Urinary bladder (tissue), 4 donors: ENCODE measurements around the gene KRT76. TPM values are rescaled to one million over a fixed set of nuclear protein-coding genes. Genes with fewer than 3 reads are reported as not detected.

Experiments used
- DNase-seq: peaks from one replicate; pipeline ENCODE4 v3.0.0-alpha.2; 2015; ENCODE audit errors: extremely low spot score
- H3K27ac ChIP-seq: one replicate; pipeline ENCODE4 v1.5.1; 2013; ENCODE audit warnings: low read depth, mild to moderate bottlenecking, moderate library complexity
- H3K36me3 ChIP-seq: one replicate; pipeline ENCODE4 v1.6.1; 2013; ENCODE audit warnings: mild to moderate bottlenecking, moderate library complexity; ENCODE audit not compliant: insufficient read depth
- H3K4me1 ChIP-seq: one replicate; pipeline ENCODE4 v1.6.1; 2013; ENCODE audit warnings: mild to moderate bottlenecking, moderate library complexity; ENCODE audit not compliant: insufficient read depth
- H3K4me3 ChIP-seq: one replicate; pipeline ENCODE4 v1.5.1; 2013; ENCODE audit warnings: low read depth, low read length
- WGBS: extraction: QIAGEN DNeasy Blood & Tissue Kit; methylation state at CpG from one replicate; pipeline ENCODE4 v1.1.7; 2013; 5-methylcytosine and 5-hydroxymethylcytosine counted together
- polyA plus RNA-seq: library from polyadenylated mRNA; stranded (reverse); fragments of 200-250 nt; gene quantifications from one replicate; pipeline ENCODE4 v1.2.3, GENCODE V29; 2013
- total RNA-seq: library from RNA; depleted of rRNA; stranded (reverse); fragments of >200 nt; gene quantifications from one replicate; pipeline ENCODE4 v1.2.3, GENCODE V29; 2014
- donor health status: healthy with polysubstance abuse.
- donor health status: healthy.

Gene KRT76
- total and polyA plus RNA-seq, 2 donors = not detected

DNA sequence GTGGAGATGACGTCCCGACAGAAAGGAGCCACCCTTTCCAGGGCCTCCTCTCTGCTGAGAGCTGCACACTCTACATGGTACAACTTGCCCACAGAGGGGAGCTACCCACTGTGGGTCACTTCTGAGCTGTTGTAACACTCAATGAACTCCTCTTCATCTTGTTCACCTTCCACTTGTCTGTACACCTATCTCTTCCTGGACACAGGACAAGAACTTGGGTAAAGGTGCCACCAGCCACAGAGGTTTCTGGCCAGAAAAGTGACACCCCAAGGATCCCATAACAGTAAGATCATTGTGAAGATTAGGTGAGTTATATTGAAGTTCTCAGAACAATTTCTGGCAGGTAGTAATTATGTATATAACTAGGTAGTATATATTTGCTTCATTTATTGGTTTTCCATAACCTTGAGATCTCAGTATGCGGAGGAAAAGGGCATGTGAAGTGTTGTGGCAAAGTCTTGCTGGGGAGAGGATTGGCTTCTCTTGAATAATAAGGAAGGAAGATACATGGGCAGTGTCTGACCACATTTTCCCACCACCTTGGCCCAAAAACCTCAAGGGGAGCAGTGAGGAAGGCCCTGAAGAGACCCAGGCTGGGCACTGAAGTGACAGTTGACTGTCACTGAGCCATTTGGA, 34.2 kb downstream of the KRT76 start:
- no peak for DNase-seq
- no peak overlapping the region for H3K4me3 ChIP-seq
- no peak overlapping the region for H3K27ac ChIP-seq
- H3K4me1 ChIP-seq = no peaks in the 10 kb centered on the region
- no peaks in the 10 kb centered on the region for H3K36me3 ChIP-seq
- 87% methylated on average over 3 of the region's 3 CpGs for WGBS

- no peak overlapping the region for H3K27ac ChIP-seq
- whole genome bisulfite sequencing = 74% methylated on average over 7 of the region's 7 CpGs
- H3K4me3 ChIP-seq = no peak overlapping the region
- no peaks in the 10 kb centered on the region for H3K36me3 ChIP-seq
- DNase-seq = no peak
- no peaks in the 10 kb centered on the region for H3K4me1 ChIP-seq
Measured at GRCh38 chr12:52742196-52742580, 35.0 kb downstream of the KRT76 start.

DNA sequence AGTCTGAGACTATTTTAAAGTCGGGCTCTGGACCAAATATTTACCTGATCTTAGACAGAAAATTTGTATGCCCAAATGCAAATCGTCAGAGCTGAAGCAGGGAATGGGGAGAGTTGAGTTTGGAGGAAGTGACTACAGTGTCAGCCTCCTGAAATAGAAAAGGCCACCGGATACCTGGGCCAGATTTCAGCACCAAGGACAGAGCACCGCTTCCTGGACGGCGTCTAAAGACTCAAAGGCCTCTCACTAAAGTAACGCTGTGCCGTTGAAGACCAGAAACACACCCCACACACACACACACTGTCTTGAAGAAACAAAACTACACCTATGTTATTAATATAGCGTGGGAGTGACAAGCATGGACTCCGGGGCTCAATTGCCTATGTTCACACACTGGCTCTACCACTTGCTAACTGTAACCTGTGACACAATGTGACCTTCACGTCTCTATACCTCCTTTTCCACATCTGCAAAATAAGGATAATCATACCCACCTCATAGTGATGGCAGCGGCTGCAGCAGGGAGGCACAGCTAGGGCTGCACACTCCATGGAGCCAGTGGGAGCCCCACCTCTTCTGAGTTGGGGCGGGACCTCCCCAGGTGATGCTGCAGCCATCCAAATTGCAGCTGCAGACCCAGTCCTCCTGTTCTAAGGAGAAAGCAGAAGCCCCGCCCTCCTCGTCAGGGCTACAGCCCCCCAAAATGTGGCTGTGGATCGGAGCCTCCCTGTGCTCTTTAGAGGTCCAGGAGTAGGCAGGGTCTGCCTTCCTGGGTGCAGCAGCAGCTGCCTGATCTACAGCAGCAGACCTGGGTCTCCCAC, 35.6 kb downstream of the KRT76 start:
- DNase-seq = peak; percentile 42
- WGBS = 17% methylated on average over 16 of the region's 16 CpGs
- Histone ChIP-seq H3K36me3 (no peaks in the 10 kb centered on the region), H3K4me3 (no peak overlapping the region), H3K4me1 (no peaks in the 10 kb centered on the region), H3K27ac (no peak overlapping the region)

- DNase-seq = no peak
- Histone ChIP-seq H3K36me3 (no peaks in the 10 kb centered on the region), H3K27ac (no peak overlapping the region), H3K4me3 (no peak overlapping the region), H3K4me1 (no peaks in the 10 kb centered on the region)
Measured at GRCh38 chr12:52740584-52740983, 36.6 kb downstream of the KRT76 start.

GRCh38 chr12:52739963-52740362, 37.2 kb downstream of the KRT76 start:
- H3K27ac ChIP-seq = no peak overlapping the region
- no peaks in the 10 kb centered on the region for H3K36me3 ChIP-seq
- H3K4me3 ChIP-seq = no peak overlapping the region
- no peak for DNase-seq
- no peaks in the 10 kb centered on the region for H3K4me1 ChIP-seq

DNA sequence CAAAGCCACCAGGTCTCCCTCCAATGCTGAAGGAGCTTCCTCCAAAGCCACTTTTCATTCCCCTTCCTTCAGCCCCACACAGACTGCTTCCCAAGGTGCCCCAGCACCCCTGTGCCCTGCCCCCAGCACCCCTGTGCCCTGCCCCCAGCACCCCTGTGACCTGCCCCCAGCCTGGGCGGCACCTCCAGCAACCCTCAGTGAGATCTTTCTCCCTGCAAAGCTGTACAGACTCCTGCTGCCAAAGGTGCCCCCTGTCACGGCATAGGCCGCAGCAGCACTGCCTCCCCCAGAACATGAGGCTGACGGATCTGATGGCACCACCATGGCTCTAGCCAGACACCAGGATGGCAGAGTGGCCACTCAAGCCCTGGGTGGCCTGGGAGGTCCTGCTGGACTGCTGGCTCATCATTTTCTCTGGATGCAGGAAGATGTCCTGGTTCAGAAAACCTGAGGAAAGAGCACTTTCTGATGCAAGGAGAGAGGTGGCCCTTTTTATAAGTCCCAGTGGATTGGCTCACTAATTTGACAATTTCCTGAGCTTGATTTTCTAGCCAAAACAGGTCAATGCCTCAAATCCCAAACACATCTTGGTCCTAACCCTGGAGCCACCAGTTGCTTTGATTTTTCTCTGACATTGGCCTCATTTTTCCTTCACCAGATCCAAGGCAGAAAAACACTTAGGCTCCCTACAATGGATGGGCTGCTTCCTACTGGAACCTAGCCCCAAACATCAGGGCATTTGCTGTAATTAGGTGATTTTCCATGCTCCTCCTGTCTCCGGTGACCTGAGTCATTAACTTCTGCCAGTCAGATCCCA, 41.1 kb downstream of the KRT76 start:
- Histone ChIP-seq H3K27ac (no peak overlapping the region), H3K4me1 (no peaks in the 10 kb centered on the region), H3K4me3 (no peak overlapping the region), H3K36me3 (no peaks in the 10 kb centered on the region)
- no peak for DNase-seq
- WGBS = 74% methylated on average over 5 of the region's 5 CpGs

DNA sequence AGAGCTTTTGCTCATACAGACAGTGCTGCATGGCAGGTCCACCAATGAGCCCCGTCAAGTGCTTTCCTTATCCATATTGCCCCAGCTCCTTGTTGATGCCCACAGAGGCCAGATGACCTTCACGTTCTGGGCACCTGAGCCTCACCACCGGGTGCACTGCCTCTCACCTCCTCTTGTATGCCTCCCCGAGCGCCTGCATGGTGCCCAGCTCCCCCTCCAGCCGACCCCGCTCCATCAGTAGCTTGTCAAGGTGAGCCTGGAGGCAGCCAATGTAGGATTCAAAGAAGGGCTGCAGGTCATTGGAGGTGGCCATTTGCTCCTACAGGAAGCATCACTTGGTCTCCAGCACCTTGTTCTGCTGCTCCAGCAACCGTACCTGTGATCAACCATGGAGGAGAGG, 42.0 kb downstream of the KRT76 start:
- WGBS = 74% methylated on average over 8 of the region's 8 CpGs
- Histone ChIP-seq H3K36me3 (no peaks in the 10 kb centered on the region), H3K27ac (no peak overlapping the region), H3K4me1 (no peaks in the 10 kb centered on the region), H3K4me3 (no peak overlapping the region)
- no peak for DNase-seq

DNA sequence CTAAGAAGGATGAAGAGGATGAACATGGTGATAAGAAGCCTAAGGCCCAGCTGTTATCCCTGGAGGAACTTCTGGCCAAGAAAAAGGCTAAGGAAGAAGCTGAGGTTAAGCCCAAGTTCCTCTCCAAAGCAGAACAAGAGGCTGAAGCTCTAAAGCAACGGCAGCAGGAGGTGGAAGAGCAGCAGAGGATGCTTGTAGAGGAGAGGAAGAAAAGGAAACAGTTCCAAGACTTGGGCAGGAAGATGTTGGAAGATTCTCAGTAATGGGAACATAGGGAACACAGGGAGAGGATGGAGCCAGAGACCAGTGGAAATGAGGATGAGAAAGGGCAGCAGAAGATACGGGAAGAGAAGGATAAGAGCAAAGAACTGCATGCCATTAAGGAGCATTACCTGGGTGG, 46.4 kb downstream of the KRT76 start:
- 71% methylated on average over 2 of the region's 2 CpGs for WGBS
- no peak overlapping the region for H3K27ac ChIP-seq
- DNase-seq = no peak
- H3K4me1 ChIP-seq = no peaks in the 10 kb centered on the region
- H3K36me3 ChIP-seq = no peaks in the 10 kb centered on the region
- H3K4me3 ChIP-seq = no peak overlapping the region

- 85% methylated on average over 13 of the region's 13 CpGs for WGBS
- Histone ChIP-seq H3K4me1 (no peaks in the 10 kb centered on the region), H3K4me3 (no peak overlapping the region), H3K27ac (no peak overlapping the region), H3K36me3 (no peaks in the 10 kb centered on the region)
- DNase-seq = no peak
Measured at GRCh38 chr12:52730383-52730782, 46.8 kb downstream of the KRT76 start.

- Histone ChIP-seq H3K4me3 (no peak overlapping the region), H3K27ac (no peak overlapping the region), H3K36me3 (no peaks in the 10 kb centered on the region), H3K4me1 (no peaks in the 10 kb centered on the region)
- no peak for DNase-seq
- WGBS = 81% methylated on average over 10 of the region's 10 CpGs
Measured at GRCh38 chr12:52729147-52729546, 48.0 kb downstream of the KRT76 start.

- no peaks in the 10 kb centered on the region for H3K36me3 ChIP-seq
- no peaks in the 10 kb centered on the region for H3K4me1 ChIP-seq
- 89% methylated on average over 2 of the region's 2 CpGs for WGBS
- H3K27ac ChIP-seq = no peak overlapping the region
- no peak for DNase-seq
- no peak overlapping the region for H3K4me3 ChIP-seq
Measured at GRCh38 chr12:52728374-52728773, 48.8 kb downstream of the KRT76 start.

DNA sequence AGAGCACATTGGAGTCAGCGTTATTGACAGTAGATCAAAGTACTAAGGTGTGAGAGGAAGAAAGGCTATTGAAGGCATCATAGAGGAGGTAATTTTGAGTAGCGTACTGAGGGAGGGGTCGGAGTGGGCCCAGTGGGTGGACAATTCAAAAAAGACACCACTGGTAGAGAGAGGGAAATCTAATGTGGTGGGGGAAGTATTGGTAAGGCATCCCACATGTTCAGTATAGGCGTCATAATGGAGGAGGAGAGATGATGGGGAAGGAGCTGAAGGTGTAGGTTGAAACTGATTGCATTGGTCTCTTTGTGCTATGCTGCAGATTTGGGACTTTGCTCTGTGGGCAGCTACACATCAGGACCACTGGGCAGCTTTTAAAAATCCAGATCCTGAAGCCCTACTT, 50.1 kb downstream of the KRT76 start:
- Histone ChIP-seq H3K27ac (no peak overlapping the region), H3K36me3 (no peaks in the 10 kb centered on the region), H3K4me3 (no peak overlapping the region), H3K4me1 (no peaks in the 10 kb centered on the region)
- DNase-seq = no peak
- WGBS = 81% methylated on average over 4 of the region's 4 CpGs

GRCh38 chr12:52726451-52726850, 50.7 kb downstream of the KRT76 start:
- Histone ChIP-seq H3K36me3 (no peaks in the 10 kb centered on the region), H3K27ac (no peak overlapping the region), H3K4me3 (no peak overlapping the region), H3K4me1 (no peaks in the 10 kb centered on the region)
- DNase-seq = no peak
- WGBS = 64% methylated on average over 2 of the region's 2 CpGs

DNA sequence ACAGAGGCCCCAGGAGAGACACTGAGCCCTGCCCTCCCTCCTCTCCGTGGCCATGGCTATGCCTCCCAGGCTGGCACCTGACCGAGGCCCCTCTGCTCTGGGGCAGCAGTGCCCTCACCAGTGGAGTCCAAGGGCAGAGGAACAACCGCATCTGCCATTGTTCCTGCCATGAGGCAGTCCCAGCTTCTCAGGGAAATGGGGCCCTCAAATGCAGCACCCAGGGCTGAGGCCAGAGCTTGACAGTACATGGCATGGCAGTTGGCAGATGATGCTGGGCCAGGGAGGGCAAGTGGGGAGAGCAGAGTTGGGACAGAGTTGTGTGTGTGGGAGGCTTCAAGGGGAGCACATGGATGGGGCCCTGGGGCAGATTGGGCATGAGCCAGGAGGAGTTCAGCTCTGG, 52.8 kb downstream of the KRT76 start:
- 88% methylated on average over 3 of the region's 3 CpGs for WGBS
- H3K4me1 ChIP-seq = no peaks in the 10 kb centered on the region
- DNase-seq = no peak
- no peak overlapping the region for H3K27ac ChIP-seq
- no peak overlapping the region for H3K4me3 ChIP-seq
- H3K36me3 ChIP-seq = no peaks in the 10 kb centered on the region
